AG09309 (cell line): ENCODE measurements around the gene PNLIPRP1.

Experiments used
- DNase-seq: peaks from one replicate; pipeline ENCODE4 v3.0.0-alpha.2; 2010; ENCODE audit warnings: low read depth
- H3K4me3 ChIP-seq: 2 replicates; pipeline ENCODE4 v1.5.1; 2011; ENCODE audit warnings: mild to moderate bottlenecking, low read depth, low read length, moderate library complexity; ENCODE audit not compliant: control insufficient read depth
- CTCF ChIP-seq: IDR thresholded peaks from 2 replicates; pipeline ENCODE4 v1.5.1; 2011; ENCODE audit warnings: mild to moderate bottlenecking, low read depth, low read length, inconsistent platforms; ENCODE audit not compliant: insufficient read depth, control insufficient read depth; ENCODE audit errors: missing control alignments

The PNLIPRP1 gene

GRCh38 chr10:116597543-116597942, 6.8 kb downstream of the PNLIPRP1 start:
- TF ChIP-seq CTCF, result no peak
- DNase-seq, result no peak
- no peak overlapping the region for H3K4me3 ChIP-seq

DNA sequence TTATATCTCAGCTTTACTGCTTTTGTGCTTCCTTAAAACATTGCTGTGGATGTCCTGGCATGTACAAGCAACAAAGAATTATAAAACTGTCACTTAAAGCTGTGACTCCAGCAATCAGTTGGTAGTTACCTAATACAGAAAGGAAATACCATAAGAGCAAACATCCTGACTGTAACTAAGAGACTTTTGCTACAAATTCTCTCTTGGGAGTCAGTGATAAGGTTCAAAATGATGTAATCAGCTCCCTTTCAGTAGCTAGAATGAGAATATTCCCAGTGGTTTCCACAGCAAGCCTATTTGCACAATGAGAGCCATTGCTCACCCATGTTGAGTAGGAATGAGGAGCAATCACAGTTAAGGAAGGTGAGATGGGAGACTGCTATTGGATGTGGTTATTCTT, 7.6 kb downstream of the PNLIPRP1 start:
- H3K4me3 ChIP-seq, result no peak overlapping the region
- no peak for DNase-seq
- TF ChIP-seq CTCF, result no peak

DNA sequence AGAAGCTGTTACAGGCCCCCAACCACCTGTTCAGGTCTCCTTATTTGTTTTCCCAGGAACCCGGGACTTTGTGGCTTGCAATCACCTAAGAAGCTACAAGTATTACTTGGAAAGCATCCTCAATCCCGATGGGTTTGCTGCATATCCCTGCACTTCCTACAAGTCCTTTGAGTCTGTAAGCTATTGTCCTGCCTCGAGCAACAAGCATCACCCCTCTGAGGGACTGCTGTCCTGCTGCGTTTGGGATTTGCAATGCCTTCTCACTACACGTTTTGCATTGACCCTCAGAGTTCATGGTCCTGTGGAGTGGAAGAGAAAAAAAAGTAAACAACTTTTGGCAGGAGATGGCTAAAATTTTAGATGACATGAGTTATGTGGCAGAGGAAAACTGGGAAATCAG, 9.2 kb downstream of the PNLIPRP1 start:
- H3K4me3 ChIP-seq, result no peak overlapping the region
- DNase-seq, result no peak
- no peak for TF ChIP-seq CTCF

DNA sequence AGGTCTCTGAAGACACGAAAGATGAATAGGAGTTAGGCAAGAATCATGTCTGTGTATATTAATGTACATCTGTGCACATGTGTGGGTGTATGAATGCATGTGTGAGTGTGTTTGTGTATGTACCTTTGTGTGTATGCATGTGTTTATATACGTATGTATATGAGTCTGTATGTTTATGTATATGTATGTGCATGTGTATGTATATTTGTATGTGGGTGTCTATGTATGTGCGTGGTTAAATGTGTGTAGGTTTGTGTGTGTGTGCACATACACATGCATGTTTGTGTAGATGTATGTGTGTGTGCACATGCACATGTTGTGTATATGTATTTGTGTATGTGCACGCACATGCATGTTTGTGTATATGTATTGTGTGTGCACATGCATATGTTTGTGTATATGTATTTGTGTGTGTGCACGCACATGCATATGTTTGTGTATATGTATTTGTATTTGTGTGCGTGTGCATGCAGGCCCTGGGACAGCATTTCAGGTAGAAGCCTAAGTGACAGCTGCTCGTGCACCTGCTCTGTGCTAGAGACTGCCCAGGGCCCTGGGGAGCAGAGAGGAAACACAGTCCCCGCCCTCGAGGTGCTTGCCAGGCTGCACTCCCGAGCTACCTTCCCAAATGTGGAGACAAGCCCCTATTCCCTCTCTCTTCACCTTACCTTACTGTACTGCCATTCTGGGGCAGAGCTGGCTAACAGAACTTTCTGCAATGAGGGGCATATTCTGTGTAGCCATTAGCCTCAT, 12.1 kb downstream of the PNLIPRP1 start:
- no peak for DNase-seq
- no peak for TF ChIP-seq CTCF
- H3K4me3 ChIP-seq, result no peak overlapping the region

GRCh38 chr10:116606061-116606483, 15.3 kb downstream of the PNLIPRP1 start:
- no peak for TF ChIP-seq CTCF
- H3K4me3 ChIP-seq, result no peak overlapping the region
- DNase-seq, result no peak

DNA sequence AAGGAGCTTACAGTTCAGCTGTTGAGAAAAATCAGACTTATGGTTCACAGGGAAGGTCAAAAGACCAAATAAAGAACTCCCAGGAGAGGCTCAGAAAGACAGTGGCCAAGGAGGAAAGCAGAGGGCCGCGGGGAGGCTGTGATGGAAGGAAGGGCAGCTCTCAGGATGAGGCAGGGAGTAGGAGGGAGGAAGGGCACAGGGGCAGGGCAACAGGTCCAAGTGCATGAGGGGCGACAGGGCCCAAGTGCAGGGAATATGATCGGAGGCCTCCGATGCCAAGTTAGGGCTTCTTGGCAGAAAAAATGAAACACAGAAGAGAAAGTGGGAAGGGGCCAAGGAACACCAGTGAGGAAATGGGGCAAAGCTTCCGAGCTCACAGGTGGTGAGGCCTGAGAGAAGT, 16.6 kb downstream of the PNLIPRP1 start:
- no peak for DNase-seq
- no peak overlapping the region for H3K4me3 ChIP-seq
- TF ChIP-seq CTCF, result no peak
